Measurements from ENCODE around the gene CIRBP. TPM values are rescaled to one million over a fixed set of nuclear protein-coding genes. Genes with fewer than 3 reads are reported as not detected.

The CIRBP gene
- polyA plus RNA-seq, 1 of the 3 experiments (the other 2 are of a cell fraction), result 762 TPM

DNA sequence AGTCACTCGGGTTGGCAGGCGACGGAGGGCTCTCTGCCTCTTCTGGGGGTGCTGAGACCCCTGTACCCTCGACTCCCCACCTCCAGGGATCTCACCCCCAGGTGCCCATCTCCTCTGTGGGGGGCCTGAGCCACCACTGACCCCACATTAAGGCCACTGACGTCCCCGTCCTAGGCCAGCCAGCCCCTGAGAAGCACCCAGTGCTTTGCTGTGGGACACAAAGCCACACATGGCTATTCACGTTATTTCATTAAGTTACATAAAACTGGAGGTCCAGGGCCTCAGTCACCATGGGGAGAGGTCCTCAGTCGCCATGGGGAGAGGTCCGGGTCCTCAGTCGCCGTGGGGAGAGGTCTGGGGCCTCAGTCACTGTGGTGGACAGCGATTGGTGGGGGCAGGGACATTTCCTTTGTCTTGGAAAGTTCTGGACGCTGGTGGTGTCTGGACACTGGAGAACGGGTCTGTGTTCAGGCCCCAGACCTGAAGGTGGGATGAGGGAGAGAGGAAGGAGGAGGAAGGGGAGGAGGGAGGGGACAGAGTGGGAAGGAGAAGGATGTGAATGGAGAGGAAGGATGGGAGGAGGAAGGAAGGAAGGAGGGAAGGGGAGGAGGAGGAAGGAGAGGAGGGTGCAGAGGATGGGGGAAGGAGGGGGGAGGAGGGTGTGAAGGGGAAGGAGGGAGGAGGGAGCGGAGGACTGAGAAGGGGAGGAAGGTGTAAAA, 12.6 kb downstream of the CIRBP start:
- Histone ChIP-seq H2AFZ (ENCODE audit: low read depth) (no peak overlapping the region), H3K9ac (no peak overlapping the region), H3K4me3 (ENCODE audit: low read depth in 2 of 2, low read length in 1 of 2) (no peak overlapping the region), H3K36me3 (replicated peaks in 1 of 2; ENCODE audit: control insufficient read depth in 1 of 2, insufficient read depth in 2 of 2, low read length in 1 of 2) (peaks cover 6 to 17% of the 10 kb centered on the region in 2 experiments), H3K9me2 (no peaks in the 10 kb centered on the region), H3K27me3 (ENCODE audit: insufficient read depth) (no peaks in the 10 kb centered on the region), H3K27ac (ENCODE audit: low read depth in 2 of 2, low read length in 1 of 2) (no peak overlapping the region), H3K9me3 (no peaks in the 10 kb centered on the region), H3K4me2 (no peak overlapping the region), H3F3A (replicated peaks; ENCODE audit: insufficient read depth) (peaks cover 27% of the 10 kb centered on the region), H3K79me2 (ENCODE audit: insufficient read depth) (peaks cover 9% of the 10 kb centered on the region; the same call in 1 of the 2 replicates), H3K4me1 (ENCODE audit: control insufficient read depth in 1 of 2, insufficient read depth in 2 of 2, low read depth in 1 of 2, low read length in 1 of 2) (peaks cover under 1 to 2% of the 10 kb centered on the region in 2 experiments; a peak in 1 of 4 replicates), H4K20me1 (ENCODE audit: insufficient read depth) (peaks cover 5% of the 10 kb centered on the region)
- TF ChIP-seq, protein P1, sequence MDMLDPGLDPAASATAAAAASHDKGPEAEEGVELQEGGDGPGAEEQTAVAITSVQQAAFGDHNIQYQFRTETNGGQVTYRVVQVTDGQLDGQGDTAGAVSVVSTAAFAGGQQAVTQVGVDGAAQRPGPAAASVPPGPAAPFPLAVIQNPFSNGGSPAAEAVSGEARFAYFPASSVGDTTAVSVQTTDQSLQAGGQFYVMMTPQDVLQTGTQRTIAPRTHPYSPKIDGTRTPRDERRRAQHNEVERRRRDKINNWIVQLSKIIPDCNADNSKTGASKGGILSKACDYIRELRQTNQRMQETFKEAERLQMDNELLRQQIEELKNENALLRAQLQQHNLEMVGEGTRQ (IDR thresholded peaks at IDR 0.05; ENCODE audit: borderline replicate concordance, low read depth, low read length), result no peak
- TF ChIP-seq CHD2 (IDR thresholded peaks at IDR 0.05; ENCODE audit: low read length, partially characterized antibody), result no peak
- TF ChIP-seq GATA2 (CRISPR knock-in tag; IDR thresholded peaks at IDR 0.05), result no peak
- TF ChIP-seq TCF12 (IDR thresholded peaks at IDR 0.05), result no peak
- TF ChIP-seq IRF3 (IDR thresholded peaks at IDR 0.05; ENCODE audit: low read depth, low read length), result no peak
- TF ChIP-seq EZH2phosphoT487 (IDR thresholded peaks at IDR 0.05; ENCODE audit: borderline replicate concordance, low read depth), result no peak
- no peak for DNase-seq
- ChIA-PET POLR2A (interaction anchor here (0.7 kb wide), 1 partner anchor 10 kb away, joined by 3 read pairs; no protein-coding TSS in a partner anchor), CTCF (interaction anchor here (3.5 kb wide), 1 partner anchor 14 kb away, joined by 26 read pairs; the partner anchor contains the start of gene CIRBP)
- WGBS (ENCODE audit: low lambda C conversion rate), result 80% methylated on average over 15 of the region's 15 CpGs

- H3K9me2 ChIP-seq, result no peaks in the 10 kb centered on the region
- no peaks in the 10 kb centered on the region for H3K79me2 ChIP-seq (ENCODE audit: insufficient read depth)
- TF ChIP-seq MAX (IDR thresholded peaks at IDR 0.05; ENCODE audit: low read depth), result no peak
- TF ChIP-seq NRF1 (IDR thresholded peaks at IDR 0.05; ENCODE audit: low read depth, low read length), result no peak
- no peak for TF ChIP-seq ELF1 (IDR thresholded peaks at IDR 0.05)
- TF ChIP-seq SMC3 (IDR thresholded peaks at IDR 0.05; ENCODE audit: low read depth, low read length), result no peak
- no peak for TF ChIP-seq JUND (IDR thresholded peaks at IDR 0.05)
- no peak for TF ChIP-seq RAD21 (IDR thresholded peaks at IDR 0.05; ENCODE audit: low read length)
- TF ChIP-seq MEF2A (IDR thresholded peaks at IDR 0.05; ENCODE audit: borderline replicate concordance, low read depth), result no peak
- no peak for TF ChIP-seq NFIC (IDR thresholded peaks at IDR 0.05; ENCODE audit: borderline replicate concordance)
- no peak for TF ChIP-seq MXI1 (IDR thresholded peaks at IDR 0.05; ENCODE audit: low read depth, low read length)
- no peak for TF ChIP-seq SIN3A (IDR thresholded peaks at IDR 0.05; ENCODE audit: borderline replicate concordance, low read depth, low read length)
- no peak for TF ChIP-seq RFX5 (IDR thresholded peaks at IDR 0.05; ENCODE audit: low read length)
- no peak for TF ChIP-seq TEAD4 (IDR thresholded peaks at IDR 0.05; ENCODE audit: borderline replicate concordance, insufficient read depth)
- TF ChIP-seq ZBTB33 (IDR thresholded peaks at IDR 0.05; ENCODE audit: borderline replicate concordance, low read depth), result no peak
- no peak for TF ChIP-seq RCOR1 (IDR thresholded peaks at IDR 0.05; ENCODE audit: low read length)
- TF ChIP-seq, protein P2, sequence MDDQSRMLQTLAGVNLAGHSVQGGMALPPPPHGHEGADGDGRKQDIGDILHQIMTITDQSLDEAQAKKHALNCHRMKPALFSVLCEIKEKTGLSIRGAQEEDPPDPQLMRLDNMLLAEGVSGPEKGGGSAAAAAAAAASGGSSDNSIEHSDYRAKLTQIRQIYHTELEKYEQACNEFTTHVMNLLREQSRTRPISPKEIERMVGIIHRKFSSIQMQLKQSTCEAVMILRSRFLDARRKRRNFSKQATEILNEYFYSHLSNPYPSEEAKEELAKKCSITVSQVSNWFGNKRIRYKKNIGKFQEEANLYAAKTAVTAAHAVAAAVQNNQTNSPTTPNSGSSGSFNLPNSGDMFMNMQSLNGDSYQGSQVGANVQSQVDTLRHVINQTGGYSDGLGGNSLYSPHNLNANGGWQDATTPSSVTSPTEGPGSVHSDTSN (IDR thresholded peaks at IDR 0.05), result no peak
- TF ChIP-seq CHD2 (IDR thresholded peaks at IDR 0.05; ENCODE audit: low read length, partially characterized antibody), result no peak
- no peak for TF ChIP-seq RXRA (IDR thresholded peaks at IDR 0.05; ENCODE audit: borderline replicate concordance, low read depth)
These were observed 13.6 kb downstream of the CIRBP start for GRCh38 chr19:1282588-1283206.

More at GRCh38 chr19:1282588-1283206, 13.6 kb downstream of the CIRBP start:
- 63% methylated on average over 4 of the region's 18 CpGs for WGBS (ENCODE audit: low lambda C conversion rate)
- Histone ChIP-seq H3K27ac (ENCODE audit: low read depth in 2 of 2, low read length in 1 of 2) (no peak overlapping the region), H2AFZ (ENCODE audit: low read depth) (no peak overlapping the region), H4K20me1 (ENCODE audit: insufficient read depth) (peaks cover 5% of the 10 kb centered on the region), H3K36me3 (replicated peaks in 1 of 2; ENCODE audit: control insufficient read depth in 1 of 2, insufficient read depth in 2 of 2, low read length in 1 of 2) (peaks cover 2 to 17% of the 10 kb centered on the region in 2 experiments), H3K4me2 (no peak overlapping the region), H3K9ac (no peak overlapping the region), H3K4me1 (ENCODE audit: control insufficient read depth in 1 of 2, insufficient read depth in 2 of 2, low read depth in 1 of 2, low read length in 1 of 2) (peaks cover 0 to 2% of the 10 kb centered on the region in 2 experiments; a peak in 1 of 4 replicates), H3K27me3 (ENCODE audit: insufficient read depth) (no peaks in the 10 kb centered on the region), H3K4me3 (ENCODE audit: low read depth in 2 of 2, low read length in 1 of 2) (no peak overlapping the region), H3F3A (replicated peaks; ENCODE audit: insufficient read depth) (peaks cover 27% of the 10 kb centered on the region), H3K9me3 (no peaks in the 10 kb centered on the region)
- POLR2A ChIA-PET, result interaction anchor here (1.0 kb wide), 1 partner anchor 14 kb away, joined by 3 read pairs; no protein-coding TSS in a partner anchor
- CTCF ChIA-PET, result interaction anchor here (0.6 to 3.2 kb wide), 4 partner anchors 16 to 162 kb away, joined by 3 to 17 read pairs (median 10); no protein-coding TSS in a partner anchor
- DNase-seq, result no peak
